HG03280 (cell line): ENCODE measurements around the gene DHRS3.
"Not testable (repeated sequence)": the region's sequence is repeated elsewhere in the genome, so short reads cannot be mapped to it uniquely, and the experiment has no call there.

Source experiments
- ATAC-seq: cut with Tn5 transposase; IDR thresholded peaks from one replicate; pipeline ENCODE4 v1.9.1; 2021; ENCODE audit warnings: mild to moderate bottlenecking, moderate library complexity; ENCODE audit not compliant: unreplicated experiment

Gene DHRS3, protein sequence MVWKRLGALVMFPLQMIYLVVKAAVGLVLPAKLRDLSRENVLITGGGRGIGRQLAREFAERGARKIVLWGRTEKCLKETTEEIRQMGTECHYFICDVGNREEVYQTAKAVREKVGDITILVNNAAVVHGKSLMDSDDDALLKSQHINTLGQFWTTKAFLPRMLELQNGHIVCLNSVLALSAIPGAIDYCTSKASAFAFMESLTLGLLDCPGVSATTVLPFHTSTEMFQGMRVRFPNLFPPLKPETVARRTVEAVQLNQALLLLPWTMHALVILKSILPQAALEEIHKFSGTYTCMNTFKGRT

DNA sequence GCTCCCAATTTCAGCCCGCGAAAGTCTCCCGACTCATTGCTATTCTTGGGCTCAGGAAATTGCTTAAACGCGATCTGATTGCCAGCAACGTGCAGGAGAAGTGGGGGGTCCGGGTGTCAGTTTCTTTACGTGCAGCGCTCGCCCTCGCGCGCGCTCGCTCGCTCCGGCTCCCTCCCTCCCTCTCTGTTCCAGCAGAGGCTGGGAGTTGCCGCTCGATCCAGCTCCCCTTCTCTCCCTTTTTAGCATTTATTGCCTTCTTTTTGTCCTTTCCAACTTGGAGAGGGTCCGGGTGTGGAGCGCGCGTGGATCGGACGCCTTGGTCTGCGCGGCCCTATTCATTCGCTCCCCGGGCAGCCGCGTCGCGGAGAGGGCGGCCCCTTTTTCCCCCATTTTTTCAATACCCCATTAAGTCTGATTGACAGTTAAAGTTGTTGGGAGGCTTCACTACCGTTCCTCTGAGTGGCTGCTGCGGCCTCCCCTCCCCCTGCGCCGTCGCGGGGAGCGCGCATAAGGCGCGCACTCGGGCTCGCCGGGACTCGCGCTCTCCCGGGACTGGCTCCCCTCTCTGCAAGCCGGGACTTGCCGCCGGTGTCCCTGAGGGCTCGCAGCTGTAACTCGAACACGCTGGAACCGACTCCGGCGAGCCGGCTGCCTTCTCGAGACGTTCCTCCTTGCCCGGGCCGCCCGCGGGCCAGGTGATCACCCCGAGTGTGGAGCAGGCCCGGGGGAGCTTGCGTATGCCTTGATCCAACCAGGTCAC is at the start of gene DHRS3:
DHRS3 (minus strand) TSS at position 310 of the 760 bp plus-strand sequence. CDS start 862 bp downstream, outside the sequence.
- ATAC-seq: no peak

DNA sequence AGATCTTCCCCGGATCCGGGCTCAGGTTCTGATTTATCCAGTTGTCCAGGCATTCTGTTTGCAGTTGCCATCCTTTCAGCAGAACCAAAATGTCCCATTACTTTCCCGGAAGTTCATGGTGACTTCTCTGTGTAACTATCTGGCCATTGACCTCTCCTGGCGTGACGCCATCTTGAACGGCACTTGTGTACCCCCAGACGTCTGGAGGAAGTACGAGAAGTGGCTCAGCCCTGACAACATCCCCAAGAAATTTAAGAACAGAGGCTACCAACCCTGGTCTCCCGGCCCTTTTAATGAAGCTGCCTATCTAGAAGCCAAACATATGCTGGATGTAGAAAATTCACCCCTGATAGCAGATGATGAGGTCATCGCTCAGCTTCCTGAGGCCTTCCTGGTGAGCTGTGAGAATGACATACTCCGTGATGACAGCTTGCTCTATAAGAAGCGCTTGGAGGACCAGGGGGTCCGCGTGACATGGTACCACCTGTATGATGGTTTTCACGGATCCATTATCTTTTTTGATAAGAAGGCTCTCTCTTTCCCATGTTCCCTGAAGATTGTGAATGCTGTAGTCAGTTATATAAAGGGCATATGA is 48.2 kb upstream of the DHRS3 start:
- ATAC-seq: no peak

DNA sequence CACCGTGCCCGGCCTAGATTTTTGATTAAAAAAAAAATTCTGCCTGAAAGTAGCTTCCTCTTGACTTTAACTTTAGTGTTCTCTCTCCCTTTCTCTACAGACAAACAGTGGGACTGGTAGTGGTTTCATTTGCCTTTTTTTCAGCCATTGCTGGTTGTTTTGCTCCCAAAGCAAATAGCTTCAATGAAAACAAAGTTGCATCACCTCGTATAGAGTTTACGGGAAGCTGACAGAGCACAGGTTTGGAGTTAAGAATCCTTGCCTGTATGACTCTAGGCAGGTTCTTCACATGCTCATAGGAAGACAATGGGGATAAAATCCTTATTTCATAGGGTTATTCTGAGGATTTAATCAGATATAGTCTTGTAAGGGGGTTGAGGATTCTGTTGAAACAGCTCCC is 47.5 kb upstream of the DHRS3 start:
- no peak for ATAC-seq

DNA sequence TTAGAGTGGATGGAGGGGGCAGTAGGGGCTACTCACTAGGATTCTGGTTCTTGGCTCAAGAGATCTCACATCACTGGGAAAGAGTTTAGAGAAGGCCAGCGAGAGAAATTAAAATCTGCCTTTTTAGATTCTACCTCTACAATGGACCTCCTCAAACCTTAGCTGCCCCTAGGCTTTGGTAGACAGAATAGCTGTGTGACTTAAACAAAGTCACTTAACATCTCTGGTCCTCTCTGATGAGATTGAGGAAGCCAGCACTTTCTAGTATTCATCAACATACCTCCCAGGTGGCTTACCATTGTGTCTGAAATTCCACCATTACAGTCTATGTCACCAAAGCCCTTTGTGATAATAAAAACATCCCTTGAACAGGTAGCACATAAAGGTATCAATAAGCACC is 44.5 kb upstream of the DHRS3 start:
- ATAC-seq: no peak

DNA sequence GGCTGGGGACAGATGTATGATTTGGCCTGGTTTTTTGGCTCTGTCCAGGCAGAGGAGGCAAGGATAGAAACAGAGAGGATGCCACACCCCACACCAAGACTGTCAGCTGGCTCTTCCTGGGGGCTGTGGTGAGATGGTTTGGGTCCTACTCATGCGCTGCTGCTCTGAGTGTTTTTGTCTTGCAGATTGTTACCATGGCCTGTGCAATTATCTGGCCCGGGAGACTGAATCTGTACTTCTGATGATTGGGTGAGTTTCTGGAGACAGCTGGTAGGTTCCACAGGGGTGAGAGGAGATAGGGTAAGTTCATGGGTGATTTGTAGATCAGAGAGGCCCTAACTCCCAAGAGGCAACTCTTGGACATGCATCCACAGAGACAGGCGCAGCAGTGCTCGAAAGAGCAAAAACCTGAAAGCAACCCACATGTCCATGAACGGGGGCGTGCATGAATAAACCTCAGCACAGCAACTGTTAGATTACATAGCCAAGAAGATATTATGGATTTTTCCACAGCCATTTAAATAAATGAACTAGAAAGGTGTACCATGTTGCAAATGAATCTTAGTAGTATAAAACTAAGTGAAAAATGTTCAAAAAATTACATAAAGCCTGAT is 43.7 kb upstream of the DHRS3 start:
- ATAC-seq: no peak

DNA sequence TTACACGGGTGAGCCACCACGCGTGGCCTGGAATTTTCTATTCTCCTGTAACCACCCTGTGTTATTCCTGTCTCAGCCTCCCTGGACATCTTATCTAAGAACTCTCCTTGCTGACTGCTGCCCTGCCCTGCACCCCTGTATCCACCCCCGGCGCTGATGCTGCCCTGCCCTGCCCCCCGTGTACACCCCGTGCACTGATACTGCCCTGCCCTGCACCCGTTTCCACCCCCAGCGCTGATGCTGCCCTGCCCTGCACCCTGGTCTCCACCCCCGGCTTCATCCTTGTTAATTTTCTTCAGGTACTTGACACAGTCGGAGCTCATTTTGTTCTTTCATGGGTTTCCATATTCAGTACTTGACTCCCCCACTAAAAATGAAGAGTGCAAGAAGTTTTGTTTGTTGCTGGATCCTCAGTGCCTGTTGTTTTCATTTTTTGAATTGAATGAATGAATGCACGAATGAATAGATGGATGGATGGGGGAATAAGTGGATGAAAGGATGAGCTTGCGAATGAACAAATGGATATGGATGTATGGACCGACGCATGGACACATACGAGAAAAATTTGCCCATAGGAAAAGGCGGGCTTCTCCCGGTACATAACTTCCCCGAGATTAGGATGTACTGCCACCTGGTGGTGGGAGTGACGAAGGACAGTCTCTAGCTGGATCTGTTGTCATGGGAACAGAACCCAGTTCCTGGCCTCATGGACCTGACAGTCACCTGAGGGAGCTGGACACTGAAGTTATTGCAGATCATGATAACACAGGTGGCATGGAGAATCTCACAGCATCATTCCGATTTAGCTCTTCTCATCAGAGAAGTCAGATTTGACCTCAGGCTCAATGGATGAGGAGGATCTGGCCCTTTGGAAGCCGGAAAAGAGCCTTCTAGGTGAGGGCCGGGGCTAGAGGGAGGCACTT is 40.8 kb upstream of the DHRS3 start:
- no peak for ATAC-seq

DNA sequence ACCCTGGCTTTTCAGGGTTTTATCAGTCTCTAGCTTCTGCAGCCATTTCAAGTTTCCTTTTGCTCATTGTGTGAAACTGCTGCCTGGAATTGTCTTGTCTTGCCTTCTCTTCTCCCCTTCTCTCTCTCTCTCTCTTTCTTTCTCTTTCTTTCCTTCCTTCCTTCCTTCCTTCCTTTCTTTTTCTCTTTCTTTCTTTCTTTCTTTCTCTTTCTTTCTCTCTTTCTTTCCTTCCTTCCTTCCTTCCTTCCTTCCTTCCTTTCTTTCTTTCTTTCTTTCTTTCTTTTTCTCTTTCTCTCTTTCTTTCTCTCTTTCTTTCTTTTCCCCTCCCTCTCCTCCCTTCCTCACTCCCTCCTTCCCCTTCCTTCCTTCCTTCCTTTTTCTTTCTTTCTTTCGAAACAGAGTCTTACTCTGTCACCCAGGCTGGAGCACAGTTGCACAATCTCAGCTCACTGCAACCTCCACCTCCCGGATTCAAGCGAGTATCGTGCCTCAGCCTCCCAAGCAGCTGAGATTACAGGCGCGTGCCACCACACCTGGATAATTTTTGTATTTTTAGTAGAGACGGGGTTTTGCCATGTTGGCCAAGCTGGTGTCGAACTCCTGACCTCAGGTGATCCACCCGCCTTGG is 40.0 kb upstream of the DHRS3 start:
- not testable (repeated sequence) for ATAC-seq

DNA sequence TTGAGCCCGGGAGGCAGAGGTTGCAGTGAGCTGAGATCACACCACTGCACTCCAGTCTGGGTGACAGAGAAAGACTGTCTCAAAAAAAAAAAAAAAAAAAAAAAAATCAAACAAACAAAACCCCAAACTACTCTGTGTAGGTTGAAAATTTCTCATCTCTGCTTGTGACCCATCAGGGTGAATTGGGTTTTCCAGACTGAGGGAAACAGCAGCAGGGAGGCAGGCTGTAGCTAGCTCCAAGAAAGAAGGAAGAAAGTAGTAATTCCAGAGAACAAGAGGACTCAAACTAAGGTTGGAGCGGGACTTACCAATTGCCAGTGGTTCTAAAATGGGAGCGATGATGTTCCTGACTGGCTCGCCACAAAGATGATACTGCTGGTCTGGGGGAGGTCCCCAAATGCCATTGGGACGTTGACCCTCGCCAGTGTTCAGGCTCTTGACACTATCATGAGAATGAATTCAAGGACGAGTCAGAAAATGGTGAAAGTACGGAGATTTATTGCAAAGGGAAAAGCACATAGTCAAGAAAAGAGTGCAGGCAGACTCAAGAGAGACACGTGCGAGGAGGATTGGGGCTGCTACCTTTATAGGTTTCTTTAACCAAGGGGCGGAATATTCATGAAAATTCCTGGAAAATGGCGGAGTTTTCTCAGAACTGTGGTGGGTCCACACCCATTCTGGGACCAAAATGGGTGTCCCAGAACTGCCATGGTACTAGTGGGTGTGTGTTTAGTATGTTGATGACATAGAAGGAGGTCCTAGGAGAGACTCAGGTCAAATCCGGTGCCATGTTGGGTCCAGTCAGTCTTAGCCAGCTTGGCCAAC is 39.3 kb upstream of the DHRS3 start:
- no peak for ATAC-seq

DNA sequence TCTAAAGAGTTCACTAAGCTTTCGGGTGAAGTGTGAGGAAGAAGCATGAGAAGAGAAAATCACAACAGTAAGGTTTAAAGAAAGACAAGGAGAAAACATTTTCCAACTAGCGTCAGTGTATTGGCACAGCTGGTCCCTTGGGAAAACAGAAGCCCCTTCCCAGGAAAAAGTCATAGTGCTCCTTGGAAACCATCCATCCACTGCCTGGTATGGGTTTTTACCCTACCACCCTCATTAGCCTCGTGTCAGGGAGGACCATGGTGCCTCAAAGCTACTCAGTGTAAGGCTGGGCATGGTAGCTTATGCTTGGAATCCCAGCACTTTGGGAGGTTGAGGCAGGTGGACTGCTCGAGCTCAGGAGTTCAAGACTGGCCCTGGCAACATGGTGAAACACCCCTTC is 38.6 kb upstream of the DHRS3 start:
- no peak for ATAC-seq

DNA sequence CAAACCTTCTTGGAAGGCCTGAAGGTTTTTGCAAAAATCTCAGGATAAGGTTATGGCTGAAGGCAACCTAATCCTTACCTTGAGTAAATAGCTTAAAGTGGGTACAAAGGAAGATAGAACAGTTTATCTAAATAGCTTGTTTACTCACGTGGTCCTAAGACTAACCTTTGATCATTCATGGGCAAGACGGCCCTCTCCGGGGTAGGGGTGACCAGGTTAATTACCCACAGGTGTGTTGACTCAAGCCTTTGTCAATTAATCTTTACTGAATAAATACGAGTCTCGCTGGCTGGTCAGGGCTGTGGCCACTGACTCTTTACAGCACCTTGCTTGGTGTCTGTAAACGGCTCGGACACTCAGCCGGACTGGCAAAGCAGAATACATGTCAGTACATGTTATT is 36.6 kb upstream of the DHRS3 start:
- no peak for ATAC-seq

DNA sequence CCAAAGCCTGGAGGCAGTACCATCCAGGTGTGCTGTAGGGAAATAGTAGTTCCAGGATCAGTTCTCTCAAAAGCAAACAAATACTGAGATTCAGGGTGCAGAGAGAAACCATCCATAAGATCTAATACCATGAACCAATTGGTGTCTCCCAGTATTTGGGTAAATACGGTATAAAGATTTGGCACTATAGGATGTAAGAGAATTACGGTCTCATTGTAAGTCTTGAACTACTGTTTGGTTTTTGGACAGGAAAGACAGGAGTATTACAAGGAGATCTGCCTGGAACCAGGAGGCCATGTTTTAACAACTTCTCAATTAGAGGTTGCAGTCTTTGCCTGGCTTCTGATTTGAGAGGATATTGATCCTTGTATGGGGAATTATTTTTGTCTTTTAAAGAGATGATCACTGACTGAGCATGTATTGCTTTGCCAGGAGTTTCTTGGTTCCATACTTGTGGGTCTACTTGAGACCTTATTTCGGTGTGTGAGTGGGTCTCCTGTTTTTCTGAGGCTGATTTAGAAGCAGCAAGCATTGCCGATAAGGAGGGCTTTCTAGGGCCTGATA is 36.1 kb upstream of the DHRS3 start:
- ATAC-seq: no peak

DNA sequence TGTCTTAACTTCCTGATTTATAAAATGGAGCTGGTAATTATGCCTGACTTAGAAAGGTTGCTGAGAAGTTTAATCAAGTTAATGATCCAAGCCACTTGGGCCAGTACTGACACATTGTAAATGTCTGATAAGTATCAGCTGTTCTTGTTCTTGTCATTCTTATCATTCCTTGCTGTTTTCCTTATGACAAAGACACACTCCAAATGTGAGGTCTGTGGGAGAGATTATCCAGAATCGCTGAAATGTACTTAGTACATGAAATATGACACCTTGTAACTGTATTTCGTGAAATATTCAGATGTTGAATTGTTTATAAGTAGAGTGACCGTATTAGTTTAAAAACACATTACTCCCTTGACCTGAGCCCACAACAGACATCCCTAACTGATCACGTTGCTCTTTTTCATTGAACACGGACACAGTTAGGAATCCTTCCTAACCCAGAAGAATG is 32.0 kb upstream of the DHRS3 start:
- ATAC-seq: no peak

DNA sequence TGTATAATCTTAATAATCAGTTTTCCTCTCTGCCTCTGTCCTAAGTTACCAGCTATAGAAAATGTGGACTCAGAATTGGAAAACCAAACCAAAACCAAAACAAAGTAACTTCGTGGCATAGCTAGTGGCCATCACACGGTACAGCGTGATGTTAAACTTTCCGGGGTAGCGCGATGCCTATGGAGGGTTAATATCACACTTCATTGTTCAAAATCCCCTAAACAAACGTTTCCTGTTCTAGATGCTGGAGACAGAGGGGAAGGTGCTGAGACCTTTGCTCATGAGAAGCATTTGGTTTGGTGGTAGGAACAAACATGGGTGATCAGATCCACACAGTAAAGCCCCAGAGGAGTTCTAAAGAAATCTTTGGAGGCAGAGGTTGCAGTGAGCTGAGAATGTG is 30.7 kb upstream of the DHRS3 start:
- ATAC-seq: no peak

DNA sequence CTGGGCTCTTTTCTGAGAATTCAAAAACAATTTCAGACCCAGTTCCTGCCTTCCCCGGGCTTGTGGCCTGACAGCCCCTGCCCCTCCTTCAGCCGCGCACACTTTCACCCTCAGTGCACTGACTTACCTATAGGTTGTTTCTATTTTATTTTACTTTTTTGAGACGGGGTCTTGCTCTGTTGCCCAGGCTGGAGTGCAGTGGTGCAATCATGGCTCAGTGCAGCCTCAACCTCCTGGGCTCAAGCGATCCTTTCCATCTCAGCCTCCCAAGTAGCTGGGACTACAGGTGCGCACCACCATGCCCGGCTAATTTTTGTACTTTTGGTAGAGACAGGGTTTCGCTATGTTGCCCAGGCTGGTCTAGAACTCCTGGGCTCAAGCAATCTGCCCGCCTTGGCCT is 27.4 kb upstream of the DHRS3 start:
- not testable (repeated sequence) for ATAC-seq

DNA sequence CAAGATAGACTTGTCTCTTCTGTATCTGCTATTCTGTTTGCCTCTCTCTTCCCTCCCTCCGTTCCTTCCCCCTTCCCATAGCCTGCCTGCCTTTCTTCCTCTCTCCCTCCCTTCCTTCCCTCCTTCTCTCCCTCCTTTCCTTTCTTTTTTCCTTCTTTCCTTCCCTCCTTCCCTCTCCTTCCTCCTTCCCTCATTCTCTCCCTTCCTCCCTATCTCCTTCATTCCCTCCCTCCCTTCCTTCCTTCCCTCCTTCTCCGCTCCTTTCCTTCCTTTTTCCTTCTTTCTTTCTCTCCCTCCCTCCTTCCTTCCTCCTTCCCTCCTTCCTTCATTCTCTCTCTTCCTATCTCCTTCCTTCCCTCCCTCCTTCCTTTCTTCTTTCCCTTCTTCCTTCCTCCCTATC is 26.8 kb upstream of the DHRS3 start:
- no peak for ATAC-seq

DNA sequence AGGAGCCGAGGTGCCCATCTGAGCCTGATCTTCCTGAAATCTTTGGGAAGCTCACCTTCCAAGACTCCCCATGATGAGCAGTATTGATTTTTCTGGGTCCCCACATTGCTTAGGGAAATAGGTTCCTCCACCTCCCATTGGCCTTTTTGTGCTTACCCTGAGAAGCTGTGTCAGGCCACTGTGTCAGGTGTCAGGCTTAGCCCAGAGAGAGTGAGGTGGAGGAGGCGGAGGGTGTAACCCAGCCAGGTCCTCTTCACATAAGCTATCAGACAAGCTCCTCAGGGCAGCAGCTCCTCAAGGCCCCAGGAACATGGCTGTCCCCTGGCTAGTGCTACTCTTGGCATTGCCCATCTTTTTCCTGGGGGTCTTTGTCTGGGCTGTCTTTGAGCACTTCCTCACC is 26.2 kb upstream of the DHRS3 start:
- ATAC-seq: no peak

DNA sequence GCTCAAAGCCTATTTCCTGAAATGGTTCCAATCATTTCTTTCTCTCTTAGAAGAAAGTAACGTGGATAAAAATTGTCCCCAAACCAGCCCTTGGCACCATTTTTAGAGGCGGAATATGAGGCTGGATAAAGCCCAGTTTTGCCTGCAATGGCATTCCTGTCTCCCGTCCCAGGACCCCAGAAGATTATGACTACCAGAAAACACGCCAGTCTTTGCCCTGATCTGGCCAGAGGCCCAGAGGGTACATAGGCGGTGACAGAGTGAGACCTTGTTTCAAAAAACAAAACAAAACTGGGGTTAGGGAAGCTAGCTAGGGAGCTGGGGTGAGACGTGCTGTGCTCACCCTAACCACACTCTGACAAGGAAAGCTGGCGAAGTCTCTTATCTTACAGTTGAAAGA is 25.8 kb upstream of the DHRS3 start, which contains the start of gene AADACL4:
AADACL4 (plus strand) TSS at position 301 of the 400 bp plus-strand sequence. CDS start 462 bp downstream, outside the sequence.
- ATAC-seq: no peak

DNA sequence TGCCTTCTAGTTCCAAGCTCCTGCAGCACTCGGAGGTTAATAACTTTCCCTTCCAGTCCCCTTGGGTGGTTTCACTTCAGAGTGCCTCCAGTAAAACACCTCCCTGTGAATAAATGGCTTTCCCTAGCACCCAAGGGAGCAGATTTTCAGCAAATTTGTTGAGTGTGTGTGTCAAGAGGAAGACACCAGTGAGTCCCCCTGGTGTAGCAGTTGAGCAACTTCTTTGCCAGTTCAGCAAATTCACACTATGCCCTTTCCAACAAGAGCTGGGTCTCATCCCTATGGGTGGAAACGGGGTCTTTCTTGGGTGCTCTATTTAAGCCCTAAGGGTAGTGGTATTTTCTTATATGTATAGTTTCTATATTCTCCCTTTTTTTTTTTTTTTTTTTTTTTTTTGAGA is 25.1 kb upstream of the DHRS3 start:
- ATAC-seq: no peak

DNA sequence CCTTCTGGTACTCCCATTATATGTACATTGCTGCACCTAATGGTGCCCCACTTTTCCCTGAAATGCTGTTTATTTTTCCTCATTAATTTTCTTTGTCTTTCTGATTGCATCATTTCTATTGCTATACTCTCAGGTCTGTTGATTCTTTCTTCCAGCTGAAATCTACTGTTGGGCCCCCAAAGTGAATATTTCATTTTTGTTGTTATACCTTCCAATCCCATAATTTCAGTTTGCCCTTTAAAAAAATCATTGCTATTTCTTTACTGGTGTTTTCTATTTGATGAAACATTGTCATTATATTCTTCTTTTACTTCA is 22.9 kb upstream of the DHRS3 start:
- ATAC-seq: no peak
